IMR-90 (cell line): Measurements from ENCODE around the gene RP2. TPM values are rescaled to one million over a fixed set of nuclear protein-coding genes. Genes with fewer than 3 reads are reported as not detected.

Experiments used
- ATAC-seq: fragments of 200-7000 bp; cut with Tn5 transposase; 2 replicates; pipeline ENCODE4 v1.9.1; 2020; ENCODE audit warnings: low read depth, mild to moderate bottlenecking, moderate library complexity
- BruUV-seq: library from RNA; stranded (reverse); fragments of 400-500 nt; replicated peaks from 2 replicates; lab custom pipeline; 2021; lab: Mats Ljungman, UMichigan
- CTCF ChIA-PET: fragments of 300-600 bp; formaldehyde crosslinking; extraction: SDS; loops from one replicate; lab custom pipeline; 2021; ENCODE audit warnings: antibody characterized with exemption; lab: Yijun Ruan, JAX
- POLR2A ChIA-PET: fragments of 300-600 bp; sonication (Branson Sonifier 250); formaldehyde crosslinking; loops from one replicate; lab custom pipeline; 2022; ENCODE audit warnings: antibody characterized with exemption; ENCODE audit not compliant: unreplicated experiment; lab: Charles Lee
- DNase-seq: peaks from one replicate; pipeline ENCODE4 v3.0.0; 2013
- H2AFZ ChIP-seq: replicated peaks from 2 replicates; pipeline ENCODE3; 2013; ENCODE audit warnings: low read length, mild to moderate bottlenecking; ENCODE audit not compliant: poor library complexity
- H2AK5ac ChIP-seq: 2 replicates; pipeline ENCODE4 v1.6.1; 2013; ENCODE audit warnings: low read depth, low read length, inconsistent platforms
- H2AK9ac ChIP-seq: replicated peaks from 2 replicates; pipeline ENCODE3; 2013; ENCODE audit warnings: mild to moderate bottlenecking, low read depth, low read length, moderate library complexity; ENCODE audit not compliant: poor library complexity
- H2BK120ac ChIP-seq: 2 replicates; pipeline ENCODE4 v1.6.1; 2013; ENCODE audit warnings: low read depth, low read length, inconsistent platforms
- H2BK15ac ChIP-seq: 3 replicates; pipeline ENCODE4 v1.6.1; 2013; ENCODE audit warnings: low read depth, low read length, inconsistent platforms
- H2BK20ac ChIP-seq: 2 replicates; pipeline ENCODE4 v1.6.1; 2013; ENCODE audit warnings: low read depth, mild to moderate bottlenecking, inconsistent platforms, low read length, moderate library complexity
- H2BK5ac ChIP-seq: 2 replicates; pipeline ENCODE4 v1.6.1; 2013; ENCODE audit warnings: mild to moderate bottlenecking, low read depth, low read length, inconsistent platforms; ENCODE audit not compliant: poor library complexity, severe bottlenecking
- H3K14ac ChIP-seq: replicated peaks from 2 replicates; pipeline ENCODE4 v1.6.1; 2013; ENCODE audit warnings: low read depth, low read length, inconsistent platforms
- H3K18ac ChIP-seq: 2 replicates; pipeline ENCODE4 v1.6.1; 2013; ENCODE audit warnings: low read depth, low read length, control low read depth
- H3K23ac ChIP-seq: 2 replicates; pipeline ENCODE4 v1.6.1; 2013; ENCODE audit warnings: low read depth, low read length, inconsistent platforms
- H3K27ac ChIP-seq: 2 replicates; pipeline ENCODE4 v1.5.1; 2013; ENCODE audit warnings: mild to moderate bottlenecking, control low read depth, low read length; ENCODE audit not compliant: insufficient read depth
- H3K27me3 ChIP-seq: 2 replicates; pipeline ENCODE4 v1.6.1; 2013; ENCODE audit warnings: low read length; ENCODE audit not compliant: control insufficient read depth, insufficient read depth
- H3K36me3 ChIP-seq: 2 replicates; pipeline ENCODE4 v1.6.1; 2013; ENCODE audit warnings: low read length, mixed read lengths; ENCODE audit not compliant: control insufficient read depth, insufficient read depth
- H3K4ac ChIP-seq: 2 replicates; pipeline ENCODE4 v1.6.1; 2013; ENCODE audit warnings: low read depth, low read length, inconsistent platforms
- H3K4me1 ChIP-seq: 2 replicates; pipeline ENCODE4 v1.6.1; 2013; ENCODE audit warnings: low read length, mixed read lengths; ENCODE audit not compliant: control insufficient read depth, insufficient read depth
- H3K4me2 ChIP-seq: 2 replicates; pipeline ENCODE4 v1.6.1; 2013; ENCODE audit warnings: low read depth, mild to moderate bottlenecking, control low read depth, low read length, moderate library complexity
- H3K4me3 ChIP-seq: 2 replicates; pipeline ENCODE4 v1.5.1; 2013; ENCODE audit warnings: low read depth, mild to moderate bottlenecking, control low read depth, low read length, moderate library complexity; ENCODE audit not compliant: insufficient read depth
- H3K56ac ChIP-seq: 2 replicates; pipeline ENCODE4 v1.6.1; 2013; ENCODE audit warnings: low read length, inconsistent platforms; ENCODE audit not compliant: insufficient read depth; ENCODE audit errors: extremely low read depth
- H3K79me1 ChIP-seq, 2 experiments: 2 replicates each; pipeline ENCODE4 v1.6.1; 2013; ENCODE audit warnings: low read length in 2 of 2, inconsistent platforms in 1 of 2, low read depth in 1 of 2
- H3K9ac ChIP-seq: 2 replicates; pipeline ENCODE4 v1.6.1; 2013; ENCODE audit warnings: low read depth, low read length, control low read depth
- H3K9me1 ChIP-seq: 2 replicates; pipeline ENCODE4 v1.6.1; 2013; ENCODE audit warnings: low read length, inconsistent platforms; ENCODE audit not compliant: insufficient read depth
- H3K9me3 ChIP-seq: 2 replicates; pipeline ENCODE4 v1.6.1; 2013; ENCODE audit warnings: low read length; ENCODE audit not compliant: control insufficient read depth, insufficient read depth
- H4K20me1 ChIP-seq: 2 replicates; pipeline ENCODE4 v1.6.1; 2013; ENCODE audit warnings: low read length, inconsistent platforms; ENCODE audit not compliant: insufficient read depth
- H4K5ac ChIP-seq: 2 replicates; pipeline ENCODE4 v1.6.1; 2013; ENCODE audit warnings: mild to moderate bottlenecking, low read depth, low read length, control low read depth
- H4K8ac ChIP-seq, 2 experiments: 2 replicates each; pipeline ENCODE4 v1.6.1; 2013; ENCODE audit warnings: low read depth in 2 of 2, low read length in 2 of 2, control low read depth in 1 of 2, inconsistent platforms in 1 of 2
- H4K91ac ChIP-seq: 2 replicates; pipeline ENCODE4 v1.6.1; 2013; ENCODE audit warnings: low read depth, low read length, inconsistent platforms; ENCODE audit not compliant: insufficient read depth
- BHLHE40 ChIP-seq: fragments of 150-350 bp; IDR thresholded peaks from 2 replicates; pipeline ENCODE4 v1.6.1; 2016; ENCODE audit warnings: mild to moderate bottlenecking, low read depth, low read length
- CEBPB ChIP-seq: IDR thresholded peaks from 2 replicates; pipeline ENCODE4 v1.6.1; 2012; ENCODE audit warnings: low read depth, low read length, improper control_type of control experiment
- CTCF ChIP-seq: conservative IDR thresholded peaks from 2 replicates; pipeline ENCODE4 v1.5.1; 2012; ENCODE audit warnings: mild to moderate bottlenecking, low read depth, low read length, improper control_type of control experiment
- FOS ChIP-seq: fragments of 150-350 bp; IDR thresholded peaks from 2 replicates; pipeline ENCODE4 v1.6.1; 2016; ENCODE audit warnings: low read depth, low read length
- MAFK ChIP-seq: IDR thresholded peaks from 2 replicates; pipeline ENCODE4 v1.6.1; 2012; ENCODE audit warnings: low read depth, low read length, improper control_type of control experiment
- MXI1 ChIP-seq: IDR thresholded peaks from 2 replicates; pipeline ENCODE4 v1.6.1; 2012; ENCODE audit warnings: low read depth, mild to moderate bottlenecking, low read length, moderate library complexity, borderline replicate concordance
- NFE2L2 ChIP-seq: fragments of 150-350 bp; IDR thresholded peaks from 2 replicates; pipeline ENCODE4 v1.6.1; 2016; ENCODE audit warnings: low read depth, mild to moderate bottlenecking, low read length
- POLR2A ChIP-seq: IDR thresholded peaks from 2 replicates; pipeline ENCODE4 v1.6.1; 2012; ENCODE audit warnings: mild to moderate bottlenecking, low read depth, low read length
- RCOR1 ChIP-seq: IDR thresholded peaks from 2 replicates; pipeline ENCODE4 v1.6.1; 2012; ENCODE audit warnings: mild to moderate bottlenecking, low read length, improper control_type of control experiment; ENCODE audit not compliant: insufficient replicate concordance
- USF2 ChIP-seq: fragments of 150-350 bp; IDR thresholded peaks from 2 replicates; pipeline ENCODE4 v1.6.1; 2017; ENCODE audit warnings: mild to moderate bottlenecking, antibody characterized with exemption, low read length, low read depth
- WGBS, 2 experiments: methylation state at CpG; one replicate each; pipeline versions ENCODE4 v1.1.5 to v1.1.7; 2013; ENCODE audit warnings: missing lambda C conversion rate in 2 of 2; ENCODE audit not compliant: insufficient read length in 1 of 2; ENCODE audit errors: extremely low coverage in 2 of 2; 5-methylcytosine and 5-hydroxymethylcytosine counted together
- dilution Hi-C: fragments of 300-500 bp; cut with HindIII; formaldehyde crosslinking; loops from one replicate; pipeline ENCODE4 v1.14.3; 2018; ENCODE audit warnings: low sequenced_read_pairs; ENCODE audit not compliant: unreplicated experiment
- in situ Hi-C: fragments of 300-500 bp; cut with MboI; formaldehyde crosslinking; loops from 3 replicates; pipeline ENCODE4 v1.14.3; 2019; ENCODE audit warnings: low sequenced_read_pairs, inconsistent platforms, mixed read lengths
- intact Hi-C: fragments of 100-400 bp; cut with micrococcal nuclease; formaldehyde crosslinking; loops from 2 replicates; pipeline ENCODE4 v1.10.0; 2022
- polyA plus RNA-seq, 3 experiments: library from polyadenylated mRNA; depleted of rRNA; stranded (reverse); fragments of >200 nt; gene quantifications; 2 replicates each; pipeline ENCODE4 v1.2.3, GENCODE V29; 2012; ENCODE audit warnings: low replicate concordance in 1 of 3
- total RNA-seq: library from RNA; depleted of rRNA; stranded (reverse); fragments of >200 nt; gene quantifications from 2 replicates; pipeline ENCODE4 v1.2.3, GENCODE V29; 2012

Gene RP2
- total and polyA plus RNA-seq, 2 of the 4 experiments (the other 2 are of a cell fraction) = 6.8 to 17.0 TPM

DNA sequence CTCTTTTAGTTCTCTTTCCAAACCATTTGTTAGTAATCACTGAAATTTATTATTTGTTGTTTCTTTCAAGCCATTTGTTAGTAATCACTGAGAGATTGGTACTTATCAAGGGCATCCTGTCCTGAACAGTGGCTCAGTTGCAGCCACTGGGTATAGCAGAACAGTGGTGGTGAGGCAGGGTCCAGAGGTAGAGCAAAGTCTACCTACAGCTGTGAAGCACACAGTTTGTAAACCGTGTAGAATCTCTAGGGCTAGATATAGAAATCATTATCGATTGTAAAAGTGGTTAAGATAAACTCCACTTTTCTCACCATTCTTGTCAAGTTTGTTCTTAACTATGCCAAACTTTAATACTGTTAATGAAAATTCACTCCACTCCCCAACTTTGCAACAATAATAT is 79.4 kb downstream of the RP2 start:
- Histone ChIP-seq H3K4me1 (no peaks in the 10 kb centered on the region), H3K18ac (no peak overlapping the region), H4K5ac (no peak overlapping the region), H2AFZ (no peak overlapping the region), H2AK9ac (no peak overlapping the region), H2BK15ac (no peak overlapping the region), H4K91ac (no peak overlapping the region), H2BK5ac (no peak overlapping the region), H3K9me1 (no peaks in the 10 kb centered on the region), H4K20me1 (peaks cover 19% of the 10 kb centered on the region), H3K9me3 (peaks cover 3% of the 10 kb centered on the region; the same call in 1 of the 2 replicates), H3K4me3 (no peak overlapping the region), H3K36me3 (no peaks in the 10 kb centered on the region), H3K27me3 (peaks cover 6% of the 10 kb centered on the region; the same call in 1 of the 2 replicates), H2AK5ac (no peak overlapping the region), H2BK20ac (no peak overlapping the region), H4K8ac (no peak overlapping the region), H3K9ac (no peak overlapping the region), H3K56ac (no peak overlapping the region), H3K27ac (no peak overlapping the region), H2BK120ac (no peak overlapping the region), H3K14ac (no peak overlapping the region), H3K79me1 (peaks cover 19 to 26% of the 10 kb centered on the region in 2 experiments; a peak in 3 of 4 replicates), H3K4ac (no peak overlapping the region), H3K4me2 (no peak overlapping the region), H3K23ac (no peak overlapping the region)
- intact Hi-C loops (loop anchor here (10.0 kb wide), 1 partner anchor 161 kb away; the partner anchor contains the start of gene SLC9A7), in situ Hi-C loops (no loop called here), dilution Hi-C loops (no loop called here)
- CTCF ChIA-PET = no interaction called here
- no CpG with 5 or more reads among the region's 2 CpGs for WGBS, 2 experiments
- BruUV-seq = no TSS peak
- POLR2A ChIA-PET = no interaction called here
- ATAC-seq (no peak), DNase-seq (no peak)
- TF ChIP-seq MAFK (no peak), BHLHE40 (no peak), POLR2A (no peak), USF2 (no peak), MXI1 (no peak), CEBPB (no peak), RCOR1 (no peak), FOS (no peak), CTCF (no peak), NFE2L2 (no peak)
